SH-SY5Y (cell line): ENCODE data around the gene IGFL3.

Experiments used
- GATA2 ChIP-seq: IDR thresholded peaks from 2 replicates; pipeline ENCODE4 v1.6.1; 2011; ENCODE audit warnings: mild to moderate bottlenecking, low read depth, low read length
- GATA3 ChIP-seq: IDR thresholded peaks from 2 replicates; pipeline ENCODE4 v1.6.1; 2011; ENCODE audit warnings: low read depth, mild to moderate bottlenecking, low read length, moderate library complexity

DNA sequence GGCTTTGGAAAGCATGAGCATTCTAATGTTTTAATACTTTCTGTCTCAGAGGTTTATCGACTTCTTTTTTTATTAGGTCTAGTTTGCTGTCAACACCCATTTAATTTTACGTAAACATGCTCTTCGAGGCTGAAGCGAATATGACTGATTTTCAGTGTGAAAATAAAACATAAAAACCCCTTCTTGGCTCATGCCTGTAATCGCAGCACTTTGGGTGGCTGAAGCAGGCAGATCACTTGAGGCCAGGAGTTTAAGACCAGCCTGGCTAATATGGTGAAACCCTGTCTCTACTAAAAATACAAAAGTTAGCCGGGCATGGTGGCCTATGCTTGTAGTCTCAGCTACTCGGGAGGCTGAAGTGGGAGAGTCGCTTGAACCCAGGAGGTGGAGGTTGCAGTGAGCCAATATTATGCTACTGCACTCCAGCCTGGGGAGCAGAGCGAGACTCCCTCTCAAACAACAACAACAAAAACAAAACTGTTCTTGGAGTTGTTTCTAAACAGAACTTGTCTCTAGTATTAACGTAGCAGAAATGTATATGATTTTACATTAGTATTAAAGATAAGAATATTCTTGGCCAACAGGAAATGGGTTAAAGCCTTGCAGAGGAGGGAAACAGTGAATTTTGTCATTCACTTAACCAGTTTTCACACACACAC, 7.1 kb upstream of the IGFL3 start:
- TF ChIP-seq GATA2, result no peak
- TF ChIP-seq GATA3, result no peak
